IPS-NIHi7 (cell line): ENCODE data around the gene CNTN5.
A peak's percentile ranks its signal among the peaks of the same experiment; 100 is the strongest.

ENCODE experiments used
- DNase-seq: peaks from one replicate; pipeline ENCODE4 v3.0.0; 2012; ENCODE audit warnings: mixed read lengths; ENCODE audit errors: extremely low spot score

The CNTN5 gene

DNA sequence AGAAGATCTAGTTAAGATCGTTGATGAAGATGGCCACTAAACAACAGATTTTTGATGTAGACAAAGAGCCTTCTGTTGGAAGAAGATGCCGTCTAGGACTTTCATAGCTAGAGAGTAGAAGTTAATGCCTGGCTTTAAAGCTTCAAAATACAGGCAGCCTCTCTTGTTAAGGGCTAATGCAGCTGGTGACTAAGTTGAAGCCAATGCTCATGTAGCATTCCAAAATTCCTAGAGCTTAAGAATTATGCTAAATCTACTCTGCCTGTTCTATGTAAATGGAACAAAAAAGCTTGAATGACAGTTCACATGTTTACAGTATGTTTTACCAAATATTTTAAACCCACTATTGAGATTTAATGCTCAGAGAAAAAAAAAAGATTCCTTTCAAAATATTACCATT lies 492.6 kb downstream of the CNTN5 start:
- DNase-seq = no peak

DNA sequence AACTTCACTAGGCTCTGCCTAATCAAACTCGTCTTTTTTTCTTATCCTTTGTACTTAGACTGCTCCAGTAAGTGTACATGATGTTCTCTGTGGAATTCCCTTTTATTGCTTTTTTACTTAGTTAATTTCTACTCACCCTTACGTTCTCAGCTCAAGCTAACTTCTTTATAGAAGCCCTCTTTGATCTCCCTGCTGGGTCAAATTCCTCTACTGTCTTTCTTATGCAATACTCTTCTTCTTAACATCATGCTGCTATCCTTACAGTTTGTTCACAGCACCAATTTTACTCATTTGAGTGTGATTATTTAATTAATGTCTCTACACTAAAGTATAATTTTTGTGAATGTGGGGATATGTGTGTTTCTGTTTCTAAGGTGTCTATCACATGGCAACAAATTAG lies 498.3 kb downstream of the CNTN5 start:
- no peak for DNase-seq

DNA sequence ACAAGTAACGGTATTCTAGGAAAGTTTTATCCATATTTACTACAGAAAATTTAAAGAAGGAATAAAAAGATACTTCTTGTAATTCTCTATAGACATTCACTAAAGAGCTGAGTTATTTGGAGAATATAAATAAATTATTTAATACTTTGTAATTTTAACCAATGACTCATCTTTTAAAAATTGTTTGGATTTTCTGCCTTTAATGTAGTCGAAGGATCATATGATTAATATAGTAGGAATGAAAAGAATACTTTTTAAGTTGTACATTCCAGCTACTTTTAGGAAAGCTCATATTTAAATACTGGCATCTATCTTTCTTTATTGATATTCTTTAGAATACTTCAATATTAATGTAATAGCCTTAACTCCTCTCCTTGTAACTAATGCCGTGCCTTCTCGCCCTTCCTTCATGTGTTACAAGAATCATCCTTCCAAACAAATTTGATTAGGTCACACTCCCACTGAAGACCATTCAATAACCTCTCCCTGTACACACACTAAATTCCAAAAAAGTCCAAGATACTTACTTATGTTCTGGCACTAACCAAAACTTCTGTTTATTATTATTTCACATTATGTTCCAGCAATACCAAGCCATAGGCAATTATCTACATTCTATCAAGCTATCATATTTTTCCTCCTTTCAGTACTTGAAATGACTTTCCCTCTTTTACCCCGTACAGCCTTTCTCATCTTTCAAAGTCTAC lies 501.9 kb downstream of the CNTN5 start:
- DNase-seq = no peak

DNA sequence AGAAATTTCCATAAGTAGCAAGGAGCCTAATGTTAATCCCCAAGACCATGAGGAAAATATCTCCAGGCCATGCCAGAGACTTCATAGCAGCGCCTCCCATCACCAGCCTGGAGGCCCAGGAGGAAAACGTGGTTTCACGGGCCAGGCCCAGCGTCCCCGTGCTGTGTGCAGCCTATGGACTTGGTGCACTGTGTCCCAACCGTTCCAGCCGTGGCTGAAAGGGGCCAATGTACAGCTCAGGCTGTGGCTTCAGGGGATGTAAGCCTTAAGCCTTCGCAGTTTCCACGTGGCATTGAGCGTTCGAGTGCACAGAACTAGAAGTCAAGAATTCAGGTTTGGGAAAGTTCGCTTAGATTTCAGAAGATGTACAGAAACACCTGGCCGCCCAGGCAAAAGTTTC lies 510.7 kb downstream of the CNTN5 start:
- DNase-seq = no peak

DNA sequence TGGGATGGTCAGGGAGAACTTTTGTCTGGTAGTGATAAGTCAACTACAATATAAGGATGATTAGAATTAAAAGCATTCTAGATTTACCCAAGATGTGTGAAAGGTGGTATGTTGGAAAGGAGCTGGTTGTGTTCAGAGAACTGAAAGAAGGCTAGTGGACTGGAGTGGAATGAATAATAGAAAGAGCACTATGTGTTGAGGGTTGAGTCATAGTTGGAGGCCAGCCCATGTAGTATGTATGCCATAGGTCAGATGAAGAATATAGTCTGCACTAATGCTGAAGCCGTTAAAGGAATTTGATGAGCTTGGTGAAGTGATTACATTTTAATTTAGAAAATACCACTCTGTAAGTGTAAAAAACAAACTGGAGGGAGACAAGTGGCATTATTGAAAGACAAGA lies 514.1 kb downstream of the CNTN5 start:
- DNase-seq = no peak

DNA sequence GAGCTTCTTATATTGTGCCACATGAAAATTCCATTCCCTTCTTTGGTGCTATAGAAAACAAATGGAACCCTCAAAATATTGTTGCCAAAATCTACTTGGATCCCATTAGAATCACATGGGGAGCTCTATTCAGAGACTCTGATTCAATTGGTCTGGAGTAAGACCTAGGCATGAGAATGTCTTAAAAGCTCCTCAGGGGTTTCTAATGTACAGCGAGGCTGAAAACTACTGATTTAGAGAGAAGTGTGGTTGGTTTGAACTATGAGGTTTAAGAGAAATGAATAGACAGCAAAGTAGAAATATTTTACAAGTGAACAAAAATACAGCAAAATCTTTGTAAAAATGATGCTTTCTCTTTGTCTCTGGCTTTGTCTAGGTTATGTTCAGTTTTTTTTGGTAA lies 514.7 kb downstream of the CNTN5 start:
- DNase-seq = no peak

DNA sequence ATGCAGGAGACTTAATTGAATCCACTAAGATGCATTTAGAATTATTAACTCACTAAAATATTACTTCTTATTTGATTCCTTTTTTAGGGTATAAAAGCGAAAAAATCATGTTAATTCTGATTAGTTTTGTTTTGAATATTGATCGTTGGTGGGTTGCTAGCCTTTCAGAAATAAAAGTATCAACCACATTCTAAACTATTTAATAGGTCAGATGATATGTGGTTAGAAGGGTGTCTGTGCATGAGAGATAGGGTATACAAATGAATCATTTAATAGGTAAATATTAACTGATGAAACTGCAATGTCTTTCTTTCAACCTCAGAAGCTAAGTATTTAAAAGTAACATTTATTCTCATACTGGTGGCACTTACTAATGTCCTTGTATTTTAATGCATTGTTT lies 515.1 kb downstream of the CNTN5 start:
- no peak for DNase-seq

DNA sequence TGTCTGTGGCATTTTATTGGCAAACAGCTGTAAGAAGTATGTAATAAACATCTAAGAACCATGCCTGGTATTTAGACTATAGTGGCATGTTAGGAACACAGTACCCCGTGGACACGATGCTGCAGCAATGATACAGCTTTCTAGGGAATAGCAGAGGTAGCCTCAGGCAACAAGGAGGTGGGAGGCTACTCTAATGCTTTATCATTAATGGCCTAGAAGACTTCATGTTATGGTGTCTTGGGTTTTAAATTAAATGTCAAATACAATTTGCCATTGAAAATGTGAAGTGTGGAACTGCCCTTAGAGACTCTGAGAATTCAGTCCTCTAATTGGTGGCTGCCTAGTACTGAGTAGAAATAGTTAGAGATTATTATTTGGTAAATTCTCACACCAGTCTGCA lies 516.9 kb downstream of the CNTN5 start:
- no peak for DNase-seq

DNA sequence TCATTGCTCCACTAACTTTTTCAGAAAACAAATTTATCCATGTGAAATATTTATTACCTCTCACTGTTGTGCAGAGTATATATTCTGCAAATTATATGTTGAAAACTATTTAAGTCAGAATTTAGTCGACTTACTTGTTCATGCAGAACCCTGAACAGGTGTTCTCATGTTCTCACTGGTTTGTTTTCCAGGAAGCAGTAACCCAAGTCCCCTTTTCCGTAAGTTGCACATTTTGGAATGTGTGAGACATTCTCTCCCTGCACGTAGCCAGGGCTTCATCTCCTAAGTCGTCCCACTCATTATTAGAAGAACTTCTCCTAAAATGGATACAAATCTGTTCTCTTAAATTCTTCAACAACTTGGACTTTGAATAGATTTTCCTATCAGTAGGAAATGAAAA lies 524.9 kb downstream of the CNTN5 start:
- no peak for DNase-seq

DNA sequence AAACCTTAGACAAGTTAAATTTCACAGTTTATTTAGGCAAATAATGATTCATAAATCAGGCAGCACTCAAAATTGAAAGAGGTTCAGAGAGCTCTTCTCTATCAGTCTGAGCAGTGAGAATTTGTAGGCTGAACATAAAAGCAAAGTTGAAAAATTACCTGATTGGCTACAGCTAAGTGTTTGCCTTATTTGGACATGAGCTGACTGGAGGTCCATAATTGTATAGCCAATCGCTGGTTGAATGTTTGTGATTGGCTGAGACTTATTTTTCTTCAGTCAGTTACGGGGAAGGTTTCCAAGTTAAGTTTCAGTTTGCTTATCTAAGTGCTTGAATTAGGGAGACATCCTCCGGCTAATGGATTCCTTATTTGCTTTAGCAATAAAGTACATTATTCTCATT lies 527.5 kb downstream of the CNTN5 start:
- DNase-seq = no peak

DNA sequence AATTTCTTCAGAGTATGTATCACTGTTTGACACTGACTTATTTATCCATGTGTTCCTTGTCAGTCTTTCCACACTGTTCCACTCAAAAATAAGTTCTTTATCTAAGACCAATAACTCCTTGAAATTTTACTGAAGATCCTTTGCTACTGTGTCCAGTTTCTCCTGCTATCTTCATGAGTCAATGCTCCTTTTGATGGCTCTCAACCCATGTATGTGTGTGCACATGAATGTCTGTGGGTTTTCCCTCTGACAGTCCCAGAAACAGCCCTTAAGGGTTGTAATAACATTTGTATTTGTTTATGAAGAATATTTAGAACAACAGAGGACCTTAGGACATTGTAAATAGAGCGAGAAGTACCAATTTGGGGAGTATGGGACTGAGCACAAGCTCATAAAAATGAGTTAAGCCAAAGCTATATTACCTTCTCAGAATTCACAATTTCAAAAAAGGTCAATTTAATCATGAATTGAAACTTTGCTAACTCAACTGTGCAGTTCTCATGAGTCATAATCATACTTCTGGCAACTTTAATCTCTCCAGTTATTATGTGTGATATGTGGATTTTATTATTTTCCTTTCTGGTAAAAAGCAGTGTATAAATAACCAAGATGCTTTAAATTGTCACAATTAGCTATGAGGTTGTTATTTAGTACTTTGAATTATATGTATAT lies 533.6 kb downstream of the CNTN5 start:
- no peak for DNase-seq

DNA sequence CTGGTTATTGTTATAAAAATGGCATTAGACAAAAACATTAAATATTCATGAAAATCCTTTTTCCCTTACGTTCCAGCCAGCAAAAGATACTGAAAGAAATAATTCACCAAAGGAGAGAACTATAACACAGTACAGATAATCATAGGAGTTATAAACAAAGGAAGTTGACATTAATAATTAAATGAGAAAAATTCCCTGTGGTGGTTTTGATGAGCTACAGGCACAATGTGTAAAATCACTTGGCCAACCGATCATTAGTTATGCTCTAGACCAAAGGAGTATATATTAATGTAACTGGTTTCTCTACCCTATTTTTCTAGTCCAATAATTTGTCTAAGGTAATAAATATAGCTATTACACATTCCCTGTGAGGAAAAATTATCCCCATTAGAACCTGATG lies 534.7 kb downstream of the CNTN5 start:
- DNase-seq = no peak

DNA sequence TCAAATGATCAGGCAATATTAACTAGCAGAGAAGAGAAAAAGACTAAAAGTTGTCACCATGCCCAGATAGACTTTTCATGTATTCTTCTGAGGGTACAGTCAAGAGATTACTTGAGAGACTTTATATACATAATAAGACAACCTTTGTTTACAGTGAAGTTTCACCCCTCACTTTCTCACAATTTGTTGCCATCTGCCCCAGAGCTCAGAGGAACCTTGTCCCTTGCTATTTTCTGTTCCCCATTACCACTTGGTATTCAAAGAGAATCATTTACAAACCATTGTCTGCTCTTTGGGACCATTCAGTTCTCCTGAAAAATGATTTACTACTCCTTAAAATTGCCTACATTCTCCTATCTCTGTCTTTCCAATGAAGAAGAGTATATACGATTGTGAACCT lies 544.6 kb downstream of the CNTN5 start:
- no peak for DNase-seq

DNA sequence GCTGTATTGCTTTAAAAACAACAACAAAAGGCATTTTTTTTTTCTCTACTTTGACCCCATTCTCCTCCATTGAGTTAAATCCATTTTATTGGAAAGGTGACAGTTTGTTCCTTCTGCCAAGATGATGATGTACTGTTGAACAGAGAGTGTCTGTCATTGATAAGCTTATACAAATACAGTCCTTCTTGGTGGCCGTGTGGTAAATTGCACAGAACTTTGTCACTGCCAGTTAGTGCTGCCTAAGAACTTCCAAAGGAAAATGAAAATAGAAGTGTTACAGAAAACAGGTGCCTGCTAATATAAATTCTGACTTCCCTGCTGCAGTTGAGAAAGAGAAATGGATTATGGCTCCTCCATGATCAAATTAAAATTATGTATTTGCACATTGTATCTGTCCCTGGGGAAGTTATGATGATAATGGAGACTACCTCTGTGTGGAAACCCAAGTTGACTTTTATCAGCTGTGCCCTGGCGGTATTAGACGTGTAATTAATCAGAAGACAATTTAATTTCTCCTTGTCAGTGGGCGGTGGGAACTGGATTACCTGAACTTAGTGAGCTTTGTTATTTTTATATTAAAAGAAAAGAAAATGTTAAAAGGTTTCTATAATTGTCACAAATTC lies 546.7 kb downstream of the CNTN5 start:
- DNase-seq = no peak

DNA sequence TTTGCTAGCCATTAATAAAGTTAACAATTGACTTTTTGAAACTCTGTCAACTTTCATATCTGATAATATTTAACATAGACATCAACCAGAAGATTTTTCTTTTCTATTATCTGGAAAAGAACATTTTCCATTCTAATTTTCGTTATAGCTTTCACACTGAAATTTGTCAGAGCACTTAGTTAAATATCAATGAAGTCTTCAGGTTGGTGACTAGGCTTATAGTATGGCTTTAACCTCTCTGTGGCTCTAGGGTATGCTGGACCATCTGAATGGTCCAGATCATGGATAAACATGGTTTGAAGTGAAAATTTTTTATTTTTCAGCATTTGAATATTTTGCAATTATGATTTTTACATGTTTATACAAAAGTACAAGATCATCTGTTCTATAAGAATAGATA lies 548.1 kb downstream of the CNTN5 start:
- DNase-seq = no peak

DNA sequence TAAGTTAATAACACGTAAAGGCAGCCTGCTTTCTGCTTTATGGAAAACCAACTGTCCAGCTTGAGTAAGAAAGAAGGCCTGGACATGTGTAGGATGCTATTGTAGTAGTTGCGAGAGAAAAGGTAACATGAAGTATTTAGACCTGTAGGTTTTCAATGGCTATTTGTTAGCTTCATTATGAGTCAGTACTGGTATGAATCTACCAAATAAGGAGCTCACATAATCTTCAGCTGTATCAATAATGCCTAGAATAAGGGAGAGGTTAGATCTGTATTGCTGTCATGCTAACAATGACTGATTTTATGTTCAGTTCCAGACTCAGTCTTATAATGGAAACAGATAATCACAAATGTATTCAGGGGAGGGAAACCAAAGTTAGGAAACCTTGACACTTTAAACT lies 550.3 kb downstream of the CNTN5 start:
- no peak for DNase-seq

DNA sequence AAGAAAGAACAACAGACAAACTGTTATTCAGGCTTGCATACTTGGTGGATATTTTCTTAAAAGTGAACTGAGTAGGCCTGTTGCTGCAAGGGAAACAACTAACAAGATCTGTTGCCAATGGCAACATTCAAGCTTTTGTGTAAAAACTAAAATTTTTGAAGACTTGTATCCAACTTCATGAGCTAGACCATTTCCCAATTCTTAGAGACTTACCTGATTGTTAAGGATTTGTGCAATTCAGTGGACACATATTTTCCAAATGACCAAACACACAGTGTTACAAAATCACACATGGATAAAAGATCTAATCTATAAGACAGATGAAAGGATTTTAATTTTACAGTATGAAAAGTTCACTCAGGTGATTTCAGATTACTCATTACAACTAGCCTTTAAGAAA lies 564.1 kb downstream of the CNTN5 start:
- DNase-seq = no peak

DNA sequence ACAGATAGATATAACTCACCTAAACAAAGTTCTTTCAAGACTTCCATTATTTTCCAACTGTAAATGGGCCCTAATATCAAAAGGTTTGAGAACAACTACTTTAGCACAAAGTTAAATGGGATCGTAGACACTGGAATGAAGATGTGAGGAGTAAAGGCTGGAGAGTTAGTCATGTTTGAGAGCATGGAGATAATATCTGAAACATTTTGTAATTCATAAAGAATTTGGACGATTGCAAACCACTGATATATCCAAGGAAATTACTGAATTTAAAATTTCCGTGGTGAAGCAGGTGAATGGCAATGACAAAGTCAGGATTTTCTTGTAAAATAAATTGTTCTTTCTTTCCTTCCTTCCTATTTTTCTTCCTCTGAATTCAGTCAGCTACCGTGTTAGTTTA lies 564.9 kb downstream of the CNTN5 start:
- DNase-seq = no peak

DNA sequence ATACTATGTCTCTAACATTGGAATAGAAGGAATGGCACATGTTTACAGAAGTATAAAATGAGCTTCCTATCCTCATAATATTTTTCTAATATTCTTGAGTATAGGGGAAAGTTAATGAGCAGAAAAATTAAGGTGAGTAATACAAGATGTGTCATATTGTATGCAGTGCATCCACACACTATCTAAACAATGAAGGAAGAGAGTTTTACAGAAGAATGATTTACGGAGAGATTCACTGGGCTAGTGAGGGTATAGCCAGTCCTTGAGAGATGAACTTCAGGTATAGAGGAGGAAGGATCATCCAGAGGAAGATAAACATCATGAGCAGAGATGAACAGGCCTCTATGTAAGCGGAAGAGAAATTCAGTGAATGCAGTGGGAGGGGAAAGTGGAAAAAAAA lies 569.0 kb downstream of the CNTN5 start:
- DNase-seq = no peak

DNA sequence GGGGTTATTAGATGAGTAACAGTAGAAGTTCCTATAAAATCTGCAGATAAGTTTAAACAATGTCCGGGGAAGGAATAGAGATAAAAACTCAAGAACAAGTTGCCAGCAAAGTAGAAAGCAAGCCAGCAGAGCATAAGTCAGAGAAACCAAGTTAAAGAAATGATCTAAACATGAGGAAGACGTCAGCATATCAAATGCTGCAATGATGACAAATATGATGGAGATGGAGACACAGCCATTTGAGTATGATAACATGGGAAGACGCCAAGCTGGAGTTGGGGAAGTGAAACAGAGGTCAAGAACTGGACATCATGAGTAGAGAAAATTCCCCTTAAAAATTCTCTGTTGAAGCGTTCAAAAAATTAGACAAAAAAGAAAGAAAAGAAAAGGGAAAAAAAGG lies 571.5 kb downstream of the CNTN5 start:
- no peak for DNase-seq

DNA sequence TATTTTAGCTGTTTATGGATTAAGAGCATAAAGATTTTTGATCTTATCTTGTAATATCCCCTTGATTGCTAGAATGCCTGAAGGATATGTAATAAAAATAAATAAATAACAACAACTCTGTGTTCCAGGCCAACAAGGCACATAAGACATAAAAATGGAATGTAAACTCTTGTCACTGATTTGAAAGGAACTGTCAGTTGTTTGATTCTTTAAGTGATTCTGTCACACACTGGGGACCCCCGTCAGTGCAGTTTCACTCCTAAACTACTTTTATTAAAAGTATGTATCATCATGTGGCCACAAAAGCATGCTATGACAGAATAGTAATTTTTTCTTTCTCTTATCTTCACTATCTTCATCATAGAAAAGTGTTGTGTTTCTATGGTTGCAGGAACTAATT lies 572.4 kb downstream of the CNTN5 start:
- no peak for DNase-seq

DNA sequence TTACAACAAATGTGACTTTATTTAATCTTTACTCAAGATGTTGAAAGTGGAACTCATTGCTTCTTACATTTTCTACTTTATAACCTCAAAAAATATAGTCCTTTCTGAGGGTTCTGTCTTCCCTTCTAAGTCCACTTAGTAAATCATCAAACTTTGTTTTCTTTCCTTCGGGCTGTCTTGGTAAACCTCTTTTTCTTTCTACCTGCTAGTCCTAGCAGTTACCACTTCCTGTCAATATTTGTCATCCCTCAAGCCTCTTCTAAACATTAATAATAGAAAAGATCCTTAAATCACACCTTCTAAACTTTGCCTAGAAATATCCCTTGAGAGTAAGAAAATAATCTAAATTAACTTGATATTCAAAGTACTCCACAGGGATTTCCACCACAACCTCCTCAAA lies 580.4 kb downstream of the CNTN5 start:
- DNase-seq = no peak

DNA sequence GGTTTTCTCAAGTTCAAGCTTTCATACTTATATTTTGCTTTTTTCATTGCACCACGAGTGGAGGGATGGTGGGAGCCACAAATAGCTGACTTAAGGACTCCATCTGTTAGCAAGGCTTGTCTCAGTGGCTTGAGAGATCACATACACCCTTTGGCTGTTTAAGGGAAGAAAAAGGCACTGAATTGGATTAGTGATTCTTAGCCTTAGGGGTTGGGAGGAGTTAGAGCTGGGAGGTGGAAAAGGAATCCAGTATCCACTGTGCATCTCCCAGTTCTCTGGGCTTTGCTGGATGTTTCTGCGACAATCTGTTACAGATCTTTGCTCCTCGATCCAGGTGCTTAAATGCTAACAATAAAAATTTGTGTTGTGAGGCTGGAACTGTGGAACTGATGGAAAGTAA lies 593.6 kb downstream of the CNTN5 start:
- DNase-seq = peak; percentile 14
